Prostate gland (tissue), 2 donors: ENCODE measurements around the gene ACOT11.

Source experiments
- POLR2AphosphoS5 ChIP-seq: sonication (generic); formaldehyde crosslinking; IDR thresholded peaks from one replicate; pipeline ENCODE4 v1.6.1; 2017; ENCODE audit warnings: antibody characterized with exemption
- TF ChIP-seq, protein P1 (sequence below), 4 experiments: fragments of 200-600 bp in 2 of 4; fragments of 450-650 bp in 2 of 4; sonication (generic) in 2 of 4; IDR thresholded peaks; 1 replicate in 3 of 4; 2 replicates in 1 of 4; pipeline ENCODE4 v1.5.1; 2016 to 2019; ENCODE audit warnings: antibody characterized with exemption in 4 of 4, mild to moderate bottlenecking in 2 of 4, moderate library complexity in 2 of 4

DNA sequence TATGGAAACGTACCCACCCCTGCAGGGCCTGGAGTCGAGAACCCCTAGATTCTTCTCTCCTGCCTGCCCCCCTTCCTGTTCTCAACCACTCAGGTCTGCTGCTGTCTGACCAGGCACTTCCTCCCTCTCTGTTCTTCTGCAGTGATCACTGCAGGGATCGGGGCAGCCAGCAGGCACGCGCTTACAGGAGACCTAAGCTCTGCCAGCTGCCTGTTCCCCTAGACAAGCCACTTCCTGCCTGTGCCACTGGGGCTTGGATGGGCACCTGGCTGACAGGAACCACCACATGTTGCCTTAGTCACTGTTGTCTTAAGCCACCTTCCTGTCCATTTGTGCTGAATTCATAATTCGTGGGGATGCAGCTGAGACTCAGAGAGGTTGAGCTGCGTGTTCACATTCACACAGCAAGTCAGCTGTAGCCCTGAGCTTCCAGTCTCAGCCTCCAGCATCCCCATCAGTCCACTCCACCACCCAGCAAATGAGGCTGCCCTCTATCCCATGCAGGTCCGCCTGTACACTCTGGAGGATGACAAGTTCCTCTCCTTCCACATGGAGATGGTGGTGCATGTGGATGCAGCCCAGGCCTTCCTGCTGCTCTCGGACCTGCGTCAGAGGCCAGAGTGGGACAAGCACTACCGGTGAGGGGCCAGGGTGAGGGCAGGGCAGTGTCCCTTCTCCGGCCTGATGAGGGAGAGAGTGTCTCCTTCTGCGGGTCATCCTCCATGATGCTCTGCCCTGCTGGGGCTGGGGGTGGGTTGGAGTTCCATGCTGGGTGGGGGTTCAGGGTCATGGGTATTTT, 56.7 kb downstream of the ACOT11 start:
- TF ChIP-seq, protein P1, sequence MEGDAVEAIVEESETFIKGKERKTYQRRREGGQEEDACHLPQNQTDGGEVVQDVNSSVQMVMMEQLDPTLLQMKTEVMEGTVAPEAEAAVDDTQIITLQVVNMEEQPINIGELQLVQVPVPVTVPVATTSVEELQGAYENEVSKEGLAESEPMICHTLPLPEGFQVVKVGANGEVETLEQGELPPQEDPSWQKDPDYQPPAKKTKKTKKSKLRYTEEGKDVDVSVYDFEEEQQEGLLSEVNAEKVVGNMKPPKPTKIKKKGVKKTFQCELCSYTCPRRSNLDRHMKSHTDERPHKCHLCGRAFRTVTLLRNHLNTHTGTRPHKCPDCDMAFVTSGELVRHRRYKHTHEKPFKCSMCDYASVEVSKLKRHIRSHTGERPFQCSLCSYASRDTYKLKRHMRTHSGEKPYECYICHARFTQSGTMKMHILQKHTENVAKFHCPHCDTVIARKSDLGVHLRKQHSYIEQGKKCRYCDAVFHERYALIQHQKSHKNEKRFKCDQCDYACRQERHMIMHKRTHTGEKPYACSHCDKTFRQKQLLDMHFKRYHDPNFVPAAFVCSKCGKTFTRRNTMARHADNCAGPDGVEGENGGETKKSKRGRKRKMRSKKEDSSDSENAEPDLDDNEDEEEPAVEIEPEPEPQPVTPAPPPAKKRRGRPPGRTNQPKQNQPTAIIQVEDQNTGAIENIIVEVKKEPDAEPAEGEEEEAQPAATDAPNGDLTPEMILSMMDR (IDR thresholded peaks at IDR 0.05) = peak in 1 of 4 experiments; percentile 23
- TF ChIP-seq POLR2AphosphoS5 = no peak
